Mucosa of descending colon (tissue), 3 donors: ENCODE measurements around the gene PPARD. TPM values are rescaled to one million over a fixed set of nuclear protein-coding genes. Genes with fewer than 3 reads are reported as not detected.

ENCODE experiments used
- ATAC-seq: fragments of 200-7000 bp; cut with Tn5 transposase; one replicate; pipeline ENCODE4 v1.9.1; 2020; ENCODE audit warnings: mild to moderate bottlenecking, moderate library complexity
- DNase-seq, 3 donors: peaks; one replicate each; pipeline ENCODE4 v3.0.0-alpha.2; 2020
- H3K36me3 ChIP-seq: fragments of 200-600 bp; one replicate; pipeline ENCODE4 v1.8.0; 2021; ENCODE audit warnings: low read depth, mild to moderate bottlenecking
- H3K4me1 ChIP-seq: fragments of 200-600 bp; one replicate; pipeline ENCODE4 v1.8.0; 2021; ENCODE audit warnings: low read depth, mild to moderate bottlenecking
- H3K4me3 ChIP-seq: fragments of 200-600 bp; one replicate; pipeline ENCODE4 v1.8.0; 2021; ENCODE audit warnings: mild to moderate bottlenecking
- H3K9me3 ChIP-seq: fragments of 200-600 bp; one replicate; pipeline ENCODE4 v1.8.0; 2021; ENCODE audit warnings: mild to moderate bottlenecking
- intact Hi-C, 2 donors: fragments of 100-400 bp; cut with DNase I in 1 of 2; cut with micrococcal nuclease in 1 of 2; formaldehyde crosslinking; loops; one replicate each; pipeline versions ENCODE4 v1.11.0 to v1.11.1; 2022; cut with DNase I, micrococcal nuclease
- total RNA-seq, 3 donors: library from RNA; stranded (reverse); fragmentation: NEBNext Ultra II Directional in 2 of 3; extraction: Animal tissue kit (Norgen Biotek cat#: 25700) in 2 of 3; gene quantifications; one replicate each; pipeline versions ENCODE4 v1.2.1 to v1.2.4, GENCODE V29; 2021 to 2023
- TF ChIP-seq, protein P1 (sequence below): fragments of 200-600 bp; IDR thresholded peaks from one replicate; pipeline ENCODE4 v1.8.0; 2022; ENCODE audit warnings: antibody characterized with exemption, mild to moderate bottlenecking
- donor health status: DM: no; HTN: no; CAD: no; lungs with moderate emphysema.
- donor health status: DM: no; HTN: no; CAD: no.
- donor health status: DM: no; HTN: yes; CAD: no.

Gene PPARD
- total RNA-seq, 3 donors from 2014 or later: 44.4 to 66.7 (median 65.6) TPM

DNA sequence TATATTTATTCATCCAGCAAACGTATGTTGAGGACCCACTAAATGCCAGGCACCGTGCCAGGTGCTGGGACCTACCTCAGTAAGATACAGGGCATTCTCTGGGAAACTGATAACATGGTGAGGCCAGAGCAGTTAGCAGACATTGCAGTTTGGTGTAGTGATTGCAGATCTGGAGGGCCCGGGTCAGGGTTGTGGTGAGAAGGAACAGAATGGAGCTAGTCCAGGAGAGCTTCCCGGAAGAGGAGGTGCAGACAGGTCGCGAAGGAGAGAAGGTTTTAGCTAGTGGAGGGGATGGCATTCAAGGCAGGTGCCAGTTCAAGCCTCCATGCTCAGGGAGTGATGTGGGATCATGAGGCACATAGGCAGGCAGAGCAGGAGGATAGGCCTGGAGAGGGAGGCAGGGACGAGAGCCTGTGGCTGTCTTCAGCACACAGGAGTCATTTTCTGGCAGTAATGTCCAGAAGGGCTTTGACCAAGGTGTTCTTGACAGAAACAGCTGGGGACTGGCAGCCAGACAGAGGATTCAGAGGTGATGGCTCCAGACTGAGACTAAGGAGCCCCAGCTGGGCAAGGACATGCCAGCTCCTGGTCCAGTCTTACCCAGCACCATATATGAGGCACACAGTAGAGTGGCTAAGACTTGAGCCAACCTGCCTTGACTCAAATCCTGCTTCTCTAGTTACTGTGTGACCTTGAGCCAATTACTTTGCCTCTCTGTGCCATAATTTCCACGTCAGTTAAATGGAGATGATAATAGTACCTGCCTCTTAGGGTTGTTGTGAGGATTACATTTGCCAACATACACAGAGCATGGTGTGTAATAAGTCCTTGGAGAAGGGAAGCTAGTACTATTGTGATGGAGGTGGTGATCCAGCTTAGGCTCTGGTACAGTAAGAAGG, 61.4 kb downstream of the PPARD start:
- DNase-seq (no peak), ATAC-seq (no peak)
- intact Hi-C loops: no loop called here
- Histone ChIP-seq H3K4me3 (no peak overlapping the region), H3K4me1 (no peaks in the 10 kb centered on the region), H3K36me3 (no peaks in the 10 kb centered on the region), H3K9me3 (no peaks in the 10 kb centered on the region)
- TF ChIP-seq, protein P1, sequence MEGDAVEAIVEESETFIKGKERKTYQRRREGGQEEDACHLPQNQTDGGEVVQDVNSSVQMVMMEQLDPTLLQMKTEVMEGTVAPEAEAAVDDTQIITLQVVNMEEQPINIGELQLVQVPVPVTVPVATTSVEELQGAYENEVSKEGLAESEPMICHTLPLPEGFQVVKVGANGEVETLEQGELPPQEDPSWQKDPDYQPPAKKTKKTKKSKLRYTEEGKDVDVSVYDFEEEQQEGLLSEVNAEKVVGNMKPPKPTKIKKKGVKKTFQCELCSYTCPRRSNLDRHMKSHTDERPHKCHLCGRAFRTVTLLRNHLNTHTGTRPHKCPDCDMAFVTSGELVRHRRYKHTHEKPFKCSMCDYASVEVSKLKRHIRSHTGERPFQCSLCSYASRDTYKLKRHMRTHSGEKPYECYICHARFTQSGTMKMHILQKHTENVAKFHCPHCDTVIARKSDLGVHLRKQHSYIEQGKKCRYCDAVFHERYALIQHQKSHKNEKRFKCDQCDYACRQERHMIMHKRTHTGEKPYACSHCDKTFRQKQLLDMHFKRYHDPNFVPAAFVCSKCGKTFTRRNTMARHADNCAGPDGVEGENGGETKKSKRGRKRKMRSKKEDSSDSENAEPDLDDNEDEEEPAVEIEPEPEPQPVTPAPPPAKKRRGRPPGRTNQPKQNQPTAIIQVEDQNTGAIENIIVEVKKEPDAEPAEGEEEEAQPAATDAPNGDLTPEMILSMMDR: no peak

DNA sequence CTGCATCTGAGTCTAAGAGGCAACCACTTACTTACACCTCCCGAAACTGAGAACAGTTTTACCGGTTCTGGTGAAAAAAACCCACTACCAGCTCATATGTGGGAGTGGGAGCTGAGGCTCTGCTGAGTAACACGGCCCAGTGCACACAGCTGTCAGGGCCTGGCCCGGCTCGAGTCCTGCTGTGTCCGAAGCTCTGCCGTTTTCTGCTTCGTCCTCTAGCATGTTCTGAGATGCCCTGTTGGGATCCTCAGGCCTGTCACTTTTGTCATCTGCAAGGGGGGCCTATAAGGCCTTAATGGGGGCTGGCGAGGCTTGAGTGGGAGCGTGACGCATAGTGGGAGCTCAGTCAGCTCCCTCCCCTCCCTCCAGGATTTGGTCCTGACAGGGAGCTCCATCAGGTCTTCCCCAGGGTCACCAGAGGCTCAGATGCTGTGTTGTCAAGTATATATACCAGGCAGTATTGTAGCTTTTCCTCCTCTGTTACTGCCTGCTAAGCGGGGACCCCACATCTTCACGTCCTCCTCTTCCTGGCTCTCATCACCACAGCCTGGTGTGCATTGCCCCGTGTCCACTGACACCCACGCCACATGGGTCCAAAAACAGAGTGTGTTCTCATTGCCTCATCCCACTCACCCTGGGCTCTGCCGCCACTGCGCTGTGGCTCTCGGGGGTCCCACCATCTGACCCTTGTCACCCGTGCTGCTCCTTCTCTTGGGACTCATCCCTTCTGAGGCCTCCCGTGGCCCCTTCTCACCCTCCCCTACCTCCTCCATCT, 64.5 kb downstream of the PPARD start:
- intact Hi-C loops: no loop called here
- Histone ChIP-seq H3K4me3 (no peak overlapping the region), H3K9me3 (no peaks in the 10 kb centered on the region), H3K4me1 (no peaks in the 10 kb centered on the region), H3K36me3 (no peaks in the 10 kb centered on the region)
- TF ChIP-seq, protein P1: no peak
- DNase-seq (no peak), ATAC-seq (no peak)

DNA sequence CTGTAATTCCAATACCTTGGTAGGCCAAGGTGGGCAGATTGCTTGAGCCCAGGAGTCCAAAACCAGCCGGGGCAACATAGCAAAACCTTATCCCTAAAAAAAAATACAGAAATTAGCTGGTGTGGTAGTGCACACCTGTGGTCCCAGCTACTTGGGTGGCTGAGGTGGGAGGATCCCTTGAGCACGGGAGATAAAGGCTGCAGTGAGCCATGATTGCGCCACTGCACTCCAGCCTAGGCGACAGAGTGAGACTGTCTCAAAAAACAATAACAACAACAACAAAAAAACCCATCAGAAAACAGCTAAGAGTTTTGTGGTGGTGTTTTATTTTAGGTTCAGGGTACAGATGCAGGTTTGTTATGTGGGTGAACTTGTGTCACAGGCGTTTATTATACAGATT, 66.9 kb downstream of the PPARD start:
- ATAC-seq (no peak), DNase-seq (no peak)
- Histone ChIP-seq H3K9me3 (no peaks in the 10 kb centered on the region), H3K36me3 (no peaks in the 10 kb centered on the region), H3K4me1 (no peaks in the 10 kb centered on the region), H3K4me3 (no peak overlapping the region)
- TF ChIP-seq, protein P1: no peak
- intact Hi-C loops: no loop called here

DNA sequence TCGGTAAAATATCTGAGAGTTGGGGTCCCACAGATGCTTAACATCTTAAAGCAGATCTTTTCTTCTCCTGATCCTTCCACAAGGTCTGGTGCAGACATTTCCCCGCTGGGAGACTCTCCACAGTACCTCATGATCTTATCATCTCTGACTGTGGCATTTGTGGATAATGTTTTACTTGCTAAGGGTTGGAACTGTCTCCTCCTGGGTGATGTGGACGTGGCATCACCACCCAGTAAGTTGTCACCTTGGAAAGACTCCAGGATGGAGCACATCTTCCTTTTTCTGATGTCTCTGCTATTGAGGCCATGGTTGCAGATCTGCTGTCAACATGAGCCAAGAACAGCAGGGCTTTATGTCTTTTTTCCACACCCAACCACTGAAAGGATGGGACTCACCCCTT, 67.8 kb downstream of the PPARD start:
- intact Hi-C loops: no loop called here
- ATAC-seq: no peak
- H3K4me1 ChIP-seq: peaks cover 6% of the 10 kb centered on the region
- no peak overlapping the region for H3K4me3 ChIP-seq
- TF ChIP-seq, protein P1: no peak
- H3K36me3 ChIP-seq: no peaks in the 10 kb centered on the region
- DNase-seq: no peak
- no peaks in the 10 kb centered on the region for H3K9me3 ChIP-seq

DNA sequence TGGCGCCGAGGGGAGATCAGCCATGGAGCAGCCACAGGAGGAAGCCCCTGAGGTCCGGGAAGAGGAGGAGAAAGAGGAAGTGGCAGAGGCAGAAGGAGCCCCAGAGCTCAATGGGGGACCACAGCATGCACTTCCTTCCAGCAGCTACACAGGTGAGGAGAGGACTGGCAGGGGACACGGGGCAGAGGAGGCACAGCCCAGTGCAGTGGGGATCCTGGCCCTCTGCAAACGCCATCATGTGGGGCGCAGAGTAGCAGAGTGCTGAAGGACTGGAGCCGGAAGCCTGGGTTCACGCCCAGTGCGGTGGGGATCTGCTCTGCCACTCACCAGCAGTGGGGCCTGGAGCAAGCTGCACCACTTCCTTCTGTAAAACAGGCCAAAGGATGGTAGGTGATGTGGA, 68.7 kb downstream of the PPARD start:
- Histone ChIP-seq H3K4me1 (peaks cover 6% of the 10 kb centered on the region), H3K9me3 (no peaks in the 10 kb centered on the region), H3K36me3 (no peaks in the 10 kb centered on the region), H3K4me3 (no peak overlapping the region)
- TF ChIP-seq, protein P1: no peak
- ATAC-seq: no peak
- intact Hi-C loops: no loop called here
- no peak for DNase-seq
